Measurements from ENCODE around the gene WWOX.

Gene WWOX

DNA sequence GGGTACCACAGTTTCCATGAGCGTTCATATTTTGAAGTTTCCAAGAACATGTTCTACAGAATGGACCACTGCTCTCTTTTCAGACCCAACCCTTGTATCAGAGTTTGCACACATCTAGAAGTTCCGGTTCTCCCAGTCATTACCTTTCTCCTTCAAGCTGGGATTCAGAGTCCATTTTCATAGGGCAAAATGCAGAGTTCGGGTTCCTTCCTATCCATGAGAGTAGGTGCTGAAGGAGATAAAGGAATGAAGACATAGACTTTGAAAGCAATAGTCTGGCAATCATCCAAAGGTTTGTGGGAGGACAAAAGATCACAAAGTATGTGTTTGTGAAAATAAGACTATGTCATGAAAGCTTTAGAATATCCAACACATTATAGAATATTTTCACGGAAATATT is 801.5 kb downstream of the WWOX start:
- no peak overlapping the region for H3K27ac Mint-ChIP-seq
- peaks cover 12% of the 10 kb centered on the region for H3K4me1 Mint-ChIP-seq
- H3K4me3 Mint-ChIP-seq: no peak overlapping the region
- H3K9me3 Mint-ChIP-seq: no peaks in the 10 kb centered on the region
- H3K36me3 Mint-ChIP-seq: peaks cover 3% of the 10 kb centered on the region
- H3K27me3 Mint-ChIP-seq: no peaks in the 10 kb centered on the region

DNA sequence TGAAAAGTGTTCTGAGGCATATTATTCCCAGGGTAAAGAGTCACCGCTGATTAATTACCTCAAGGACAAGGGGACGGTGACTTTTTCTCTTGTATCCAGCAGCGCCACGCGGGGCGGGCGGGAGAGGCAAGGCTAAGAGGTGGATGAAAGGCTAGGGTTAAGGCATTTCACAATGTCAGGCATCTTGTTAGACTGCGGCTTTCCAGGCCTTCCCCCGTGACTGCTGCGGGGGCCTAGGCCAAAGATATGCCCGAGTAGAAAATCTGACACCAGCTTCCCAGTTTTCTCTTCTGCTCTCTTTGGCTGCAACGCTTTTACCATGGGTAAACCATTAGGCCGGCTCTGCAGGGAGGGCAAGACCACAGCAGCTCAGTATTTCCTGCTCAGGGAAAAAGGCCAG is 802.9 kb downstream of the WWOX start:
- Mint-ChIP-seq H3K4me1 (peaks cover 12% of the 10 kb centered on the region), H3K9me3 (no peaks in the 10 kb centered on the region), H3K27me3 (no peaks in the 10 kb centered on the region), H3K4me3 (no peak overlapping the region), H3K27ac (no peak overlapping the region), H3K36me3 (peaks cover 3% of the 10 kb centered on the region)

DNA sequence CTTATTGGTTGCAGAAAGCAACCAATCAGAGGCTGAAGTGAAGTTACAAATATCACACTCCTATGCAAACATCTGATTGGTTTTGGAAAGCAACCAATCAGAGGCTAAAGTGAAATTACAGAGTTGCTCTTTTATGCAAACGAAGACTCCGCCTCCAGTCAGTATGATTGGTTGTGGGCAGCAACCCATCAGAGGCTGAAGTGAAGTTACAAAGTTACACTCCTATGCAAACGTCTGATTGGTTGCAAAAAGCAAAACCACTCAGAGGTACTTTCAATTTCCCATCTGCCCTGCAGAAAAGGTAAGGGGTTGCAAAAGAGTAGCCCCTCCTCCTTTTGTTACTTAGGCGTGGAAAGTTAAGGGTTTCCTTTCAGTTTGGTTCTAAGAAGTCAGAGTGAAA is 803.8 kb downstream of the WWOX start:
- Mint-ChIP-seq H3K36me3 (peaks cover 3% of the 10 kb centered on the region), H3K9me3 (no peaks in the 10 kb centered on the region), H3K27me3 (no peaks in the 10 kb centered on the region), H3K4me1 (peaks cover 12% of the 10 kb centered on the region), H3K4me3 (no peak overlapping the region), H3K27ac (no peak overlapping the region)

DNA sequence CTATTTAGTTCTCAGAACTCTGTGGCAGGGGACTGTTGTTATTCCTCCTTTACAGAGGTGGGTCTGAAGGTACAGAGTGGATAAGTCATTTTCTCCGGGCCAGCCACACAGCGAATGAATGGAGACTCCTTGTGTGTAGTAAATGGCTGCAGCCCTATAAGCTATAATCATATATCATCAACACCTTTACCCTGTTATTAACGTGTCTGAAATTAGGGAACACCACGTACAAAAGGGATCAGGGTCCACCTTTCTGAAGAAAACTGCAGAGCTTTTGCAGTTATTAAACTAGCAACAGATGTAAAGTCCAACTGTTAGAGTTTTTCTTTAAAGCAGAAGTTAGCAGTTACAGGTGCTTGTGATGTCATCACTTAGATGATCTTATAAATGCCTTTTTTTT is 804.4 kb downstream of the WWOX start:
- H3K27ac Mint-ChIP-seq: no peak overlapping the region
- peaks cover 12% of the 10 kb centered on the region for H3K4me1 Mint-ChIP-seq
- no peaks in the 10 kb centered on the region for H3K9me3 Mint-ChIP-seq
- no peaks in the 10 kb centered on the region for H3K27me3 Mint-ChIP-seq
- peaks cover 2% of the 10 kb centered on the region for H3K36me3 Mint-ChIP-seq
- H3K4me3 Mint-ChIP-seq: no peak overlapping the region

DNA sequence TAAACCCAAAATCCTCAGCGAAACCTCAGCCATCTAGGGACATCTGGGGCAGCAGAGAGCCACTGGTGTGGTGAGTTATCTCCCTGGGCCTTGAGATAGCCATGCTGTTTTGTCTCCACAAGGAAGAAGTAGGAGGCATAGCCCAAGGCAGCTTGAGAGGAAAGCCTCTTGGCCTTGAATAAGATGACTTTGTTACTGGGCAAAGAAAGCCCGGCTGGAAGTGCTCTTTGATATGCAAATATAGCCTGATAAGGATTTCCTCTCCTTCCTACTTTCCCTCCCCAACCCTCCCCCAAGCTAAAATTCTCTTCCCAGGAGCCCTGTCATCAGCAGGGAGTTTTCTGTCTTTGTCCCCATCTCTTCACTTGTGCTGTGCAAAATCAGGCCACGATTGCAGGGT is 806.7 kb downstream of the WWOX start:
- Mint-ChIP-seq H3K9me3 (no peaks in the 10 kb centered on the region), H3K4me3 (no peak overlapping the region), H3K27me3 (no peaks in the 10 kb centered on the region), H3K36me3 (peaks cover 5% of the 10 kb centered on the region), H3K27ac (no peak overlapping the region), H3K4me1 (peaks cover 4% of the 10 kb centered on the region)

DNA sequence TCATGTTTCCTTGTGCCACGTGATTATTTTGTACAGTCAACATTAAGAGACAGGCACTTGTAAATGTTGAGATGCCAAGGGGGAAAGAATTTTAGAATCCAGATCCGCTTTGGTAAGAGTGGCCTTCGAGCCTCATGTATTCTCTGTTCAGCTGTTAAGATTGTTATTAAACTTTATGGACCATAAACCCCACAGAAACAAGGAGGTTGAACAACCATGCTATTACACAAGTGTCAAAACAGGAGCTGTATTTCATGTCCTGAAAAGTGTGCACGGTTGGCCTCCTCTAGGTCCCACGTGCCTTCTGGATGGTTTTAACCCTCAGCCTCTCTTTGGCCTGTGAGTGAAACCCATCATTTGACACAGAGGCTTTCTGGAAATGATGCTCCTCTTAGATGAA is 809.8 kb downstream of the WWOX start:
- Mint-ChIP-seq H3K4me1 (no peaks in the 10 kb centered on the region), H3K27me3 (no peaks in the 10 kb centered on the region), H3K9me3 (no peaks in the 10 kb centered on the region), H3K4me3 (no peak overlapping the region), H3K27ac (no peak overlapping the region), H3K36me3 (peaks cover 9% of the 10 kb centered on the region)

DNA sequence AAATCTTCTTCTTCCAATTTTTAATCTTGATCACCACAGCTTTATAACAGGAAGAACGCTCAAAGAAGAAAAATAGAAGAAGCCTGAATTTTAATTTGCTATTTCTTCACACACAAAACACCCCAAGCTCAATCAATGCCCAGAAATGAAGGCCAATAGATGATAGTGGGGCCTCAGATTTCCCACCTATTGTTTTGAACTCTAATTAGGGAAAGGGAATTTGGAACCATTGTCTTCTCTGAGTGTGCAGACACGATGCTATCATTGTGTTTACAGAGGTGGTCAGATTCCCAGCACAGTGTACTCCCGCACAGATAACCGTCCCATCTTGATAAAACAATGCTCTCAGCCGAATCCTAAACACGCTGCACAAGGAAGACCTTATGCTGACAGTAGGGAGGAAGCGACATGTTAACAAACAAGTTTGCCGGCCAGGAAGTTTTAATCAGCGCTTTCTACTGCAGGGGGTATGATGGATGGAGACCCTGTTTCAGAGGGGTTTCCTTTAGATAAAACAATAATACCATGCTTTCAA is 816.4 kb downstream of the WWOX start:
- H3K36me3 Mint-ChIP-seq: peaks cover 8% of the 10 kb centered on the region
- no peak overlapping the region for H3K27ac Mint-ChIP-seq
- H3K9me3 Mint-ChIP-seq: no peaks in the 10 kb centered on the region
- H3K4me3 Mint-ChIP-seq: no peak overlapping the region
- no peaks in the 10 kb centered on the region for H3K27me3 Mint-ChIP-seq
- H3K4me1 Mint-ChIP-seq: peaks cover 4% of the 10 kb centered on the region

DNA sequence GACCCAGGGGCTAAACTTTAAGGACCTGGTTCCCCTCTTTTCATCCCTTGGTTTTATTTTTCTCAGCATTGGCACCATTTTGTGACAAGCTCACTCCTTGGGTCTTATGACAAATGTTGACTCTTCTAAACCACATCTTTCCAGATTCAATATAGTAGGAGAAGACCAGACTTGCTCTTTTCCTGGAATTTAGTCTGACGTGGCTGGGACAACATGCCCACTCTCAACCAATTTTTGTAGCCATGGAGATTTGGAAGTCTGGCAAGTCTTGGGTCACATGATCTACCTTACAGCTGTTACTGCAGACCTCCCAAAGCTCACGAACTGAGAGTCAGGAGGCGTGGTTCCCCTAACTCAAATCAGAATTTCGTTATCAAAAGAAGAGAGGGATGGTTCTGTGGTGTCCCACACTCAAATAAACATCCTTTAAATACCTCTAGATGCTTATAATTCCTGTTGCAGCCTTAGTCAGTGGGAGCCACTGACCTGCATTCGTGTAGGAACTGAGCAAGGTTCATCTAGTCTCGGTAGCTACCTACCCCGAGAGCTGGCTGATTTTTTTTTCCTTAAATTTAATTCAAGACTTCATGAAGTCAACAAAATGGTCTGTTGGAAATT is 817.6 kb downstream of the WWOX start:
- Mint-ChIP-seq H3K27ac (no peak overlapping the region), H3K9me3 (peaks cover 6% of the 10 kb centered on the region), H3K4me1 (peaks cover 4% of the 10 kb centered on the region)

DNA sequence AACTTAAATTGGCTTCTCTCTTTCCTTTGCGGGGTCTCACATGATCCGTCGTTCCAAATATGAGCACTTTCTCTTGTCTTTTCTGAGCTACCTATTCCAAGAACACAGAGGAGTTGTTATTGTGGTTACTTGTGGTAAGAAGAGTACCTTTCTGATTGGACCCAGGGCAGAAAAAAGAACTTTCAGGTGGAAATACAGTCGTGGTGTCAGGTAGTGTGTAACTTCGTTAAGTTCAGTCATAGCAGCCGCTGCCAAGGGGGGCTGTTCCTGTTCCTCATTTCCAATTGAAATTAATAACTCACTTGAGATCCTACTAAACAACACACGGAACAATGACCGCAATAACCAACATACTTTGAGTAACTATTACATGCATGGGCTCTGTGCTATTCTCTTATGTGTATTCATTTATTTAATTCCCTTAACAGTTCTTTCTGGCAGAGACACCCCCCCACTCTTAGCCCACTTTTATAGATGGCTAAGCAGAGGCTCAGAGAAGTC is 819.4 kb downstream of the WWOX start:
- H3K9me3 Mint-ChIP-seq: peaks cover 6% of the 10 kb centered on the region

More for the DNA sequence above, 817.6 kb downstream of the WWOX start:
- Mint-ChIP-seq H3K27me3 (no peaks in the 10 kb centered on the region), H3K36me3 (peaks cover 10% of the 10 kb centered on the region), H3K4me3 (no peak overlapping the region)

DNA sequence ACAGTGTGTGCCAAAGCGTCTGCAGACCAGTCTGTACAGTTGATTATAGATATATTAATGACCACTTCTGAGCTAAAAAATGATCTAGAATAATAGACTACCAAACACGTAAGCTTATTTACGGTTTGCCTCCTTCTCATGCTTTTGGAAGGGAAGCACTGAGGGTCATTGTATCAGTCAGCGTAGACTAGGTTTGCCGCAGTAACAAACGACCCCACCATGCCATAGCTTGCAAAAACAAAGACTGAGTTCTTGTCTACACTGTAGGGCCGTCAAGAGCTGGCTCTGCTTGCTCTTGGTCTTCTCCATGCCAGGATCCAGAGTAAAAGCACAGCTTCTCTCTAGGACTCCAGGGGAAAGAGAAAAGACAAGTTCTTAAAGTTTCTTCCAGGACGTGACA is 820.4 kb downstream of the WWOX start:
- Mint-ChIP-seq H3K27ac (no peak overlapping the region), H3K36me3 (peaks cover 9% of the 10 kb centered on the region), H3K9me3 (peaks cover 6% of the 10 kb centered on the region), H3K27me3 (no peaks in the 10 kb centered on the region), H3K4me1 (peaks cover 4% of the 10 kb centered on the region), H3K4me3 (no peak overlapping the region)

More for the DNA sequence above, 819.4 kb downstream of the WWOX start:
- H3K4me1 Mint-ChIP-seq: peaks cover 4% of the 10 kb centered on the region
- no peak overlapping the region for H3K27ac Mint-ChIP-seq
- no peak overlapping the region for H3K4me3 Mint-ChIP-seq
- no peaks in the 10 kb centered on the region for H3K27me3 Mint-ChIP-seq
- H3K36me3 Mint-ChIP-seq: peaks cover 9% of the 10 kb centered on the region

DNA sequence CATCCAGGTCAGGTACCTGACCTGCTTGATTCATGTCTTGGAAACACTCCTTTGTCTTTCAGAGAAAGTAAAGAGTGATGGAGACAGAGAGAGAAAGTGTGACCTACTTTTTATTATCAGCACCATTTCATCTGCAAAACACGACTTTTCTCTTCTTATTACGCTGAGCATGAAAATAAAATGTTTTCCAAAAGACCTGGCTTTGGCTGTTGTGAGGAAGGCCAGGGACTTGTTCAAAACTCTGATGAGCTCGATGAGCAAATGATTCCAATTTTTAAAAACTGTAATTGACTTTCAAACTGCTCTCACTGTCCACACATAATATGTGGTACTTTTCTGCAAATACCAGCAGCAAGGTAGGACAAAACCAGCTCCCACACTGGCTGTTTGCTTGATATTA is 821.2 kb downstream of the WWOX start:
- Mint-ChIP-seq H3K4me1 (peaks cover 4% of the 10 kb centered on the region), H3K27ac (no peak overlapping the region), H3K27me3 (no peaks in the 10 kb centered on the region), H3K36me3 (peaks cover 9% of the 10 kb centered on the region), H3K4me3 (no peak overlapping the region), H3K9me3 (peaks cover 6% of the 10 kb centered on the region)

DNA sequence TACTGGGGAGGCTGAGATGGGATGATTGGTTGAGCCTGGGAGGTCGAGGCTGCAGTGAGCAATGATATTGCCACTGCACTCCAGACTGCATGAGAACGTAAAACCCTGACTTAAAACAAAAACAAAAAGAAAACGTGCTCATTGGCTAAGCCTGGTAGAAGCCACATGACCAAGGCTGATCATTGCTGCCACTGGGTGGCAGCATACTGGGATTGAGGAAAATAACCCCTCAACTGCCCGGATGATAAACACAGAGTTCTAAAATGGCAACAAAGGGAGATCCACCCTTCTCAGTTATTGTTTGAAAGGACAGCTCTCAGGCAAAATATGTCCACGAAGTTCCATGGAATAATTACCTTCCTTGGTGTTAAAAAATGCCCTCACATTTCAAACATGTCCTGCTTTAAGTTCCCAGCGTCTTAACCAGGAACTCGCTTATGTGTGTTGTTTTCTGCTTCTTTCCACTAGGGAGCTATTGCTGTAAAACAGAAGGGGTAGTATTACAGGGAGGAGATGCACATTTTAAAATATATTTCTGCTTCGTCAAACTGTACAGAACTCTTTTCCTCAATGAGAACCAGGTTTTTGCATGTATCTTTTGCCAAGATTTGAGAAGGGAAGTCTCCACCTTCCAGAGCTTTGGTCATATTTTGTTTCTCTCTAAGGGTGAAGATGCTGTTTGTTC is 825.8 kb downstream of the WWOX start:
- Mint-ChIP-seq H3K4me1 (no peaks in the 10 kb centered on the region), H3K9me3 (peaks cover 6% of the 10 kb centered on the region), H3K27ac (no peak overlapping the region), H3K36me3 (peaks cover 7% of the 10 kb centered on the region), H3K4me3 (no peak overlapping the region), H3K27me3 (no peaks in the 10 kb centered on the region)

DNA sequence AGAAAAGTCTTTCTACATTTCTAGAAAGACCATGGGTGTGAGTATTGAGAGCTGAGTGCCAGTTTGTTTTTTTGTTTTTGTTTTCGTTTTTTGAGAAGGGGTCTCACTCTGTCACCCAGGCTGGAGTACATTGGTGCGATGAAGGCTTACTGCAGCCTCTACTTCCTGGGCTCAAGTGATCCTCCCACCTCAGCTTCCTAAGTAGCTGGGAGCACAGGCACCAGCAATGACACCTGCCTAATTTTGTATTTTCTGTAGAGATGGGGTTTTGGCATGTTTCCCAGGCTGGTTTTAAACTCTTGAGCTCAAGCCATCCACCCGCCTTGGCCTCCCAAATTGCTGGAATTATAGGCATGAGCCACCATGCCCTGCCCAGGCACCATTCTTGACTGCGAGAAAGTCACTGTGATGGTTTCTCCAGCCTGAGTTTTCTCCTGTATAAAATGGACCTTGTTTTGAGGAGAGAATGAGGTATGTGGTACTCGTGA is 827.3 kb downstream of the WWOX start:
- no peak overlapping the region for H3K27ac Mint-ChIP-seq

DNA sequence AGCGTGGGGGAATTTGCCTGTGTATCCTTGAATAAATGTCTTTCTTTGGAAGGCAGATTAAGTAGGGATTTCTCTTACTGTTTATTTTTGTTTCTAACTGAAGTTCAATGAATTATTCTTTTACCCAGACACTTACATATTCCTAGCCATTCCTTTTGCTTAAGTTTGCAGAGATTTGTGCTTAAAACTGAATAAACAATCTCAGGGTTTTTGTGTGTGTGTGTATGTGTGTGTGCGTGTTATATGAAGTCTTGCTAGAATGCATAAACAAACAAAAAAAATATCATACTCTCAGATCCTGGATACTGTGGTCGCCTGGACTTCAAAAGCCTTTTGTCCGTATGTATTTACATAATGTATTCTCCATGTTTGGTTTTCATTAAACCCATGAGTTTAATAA is 828.3 kb downstream of the WWOX start:
- H3K27me3 Mint-ChIP-seq: no peaks in the 10 kb centered on the region
- H3K36me3 Mint-ChIP-seq: peaks cover 2% of the 10 kb centered on the region
- H3K9me3 Mint-ChIP-seq: no peaks in the 10 kb centered on the region
- H3K4me1 Mint-ChIP-seq: no peaks in the 10 kb centered on the region
- no peak overlapping the region for H3K4me3 Mint-ChIP-seq
- no peak overlapping the region for H3K27ac Mint-ChIP-seq

More for the DNA sequence above, 827.3 kb downstream of the WWOX start:
- Mint-ChIP-seq H3K4me1 (no peaks in the 10 kb centered on the region), H3K27me3 (no peaks in the 10 kb centered on the region), H3K4me3 (no peak overlapping the region), H3K36me3 (peaks cover 3% of the 10 kb centered on the region), H3K9me3 (no peaks in the 10 kb centered on the region)

DNA sequence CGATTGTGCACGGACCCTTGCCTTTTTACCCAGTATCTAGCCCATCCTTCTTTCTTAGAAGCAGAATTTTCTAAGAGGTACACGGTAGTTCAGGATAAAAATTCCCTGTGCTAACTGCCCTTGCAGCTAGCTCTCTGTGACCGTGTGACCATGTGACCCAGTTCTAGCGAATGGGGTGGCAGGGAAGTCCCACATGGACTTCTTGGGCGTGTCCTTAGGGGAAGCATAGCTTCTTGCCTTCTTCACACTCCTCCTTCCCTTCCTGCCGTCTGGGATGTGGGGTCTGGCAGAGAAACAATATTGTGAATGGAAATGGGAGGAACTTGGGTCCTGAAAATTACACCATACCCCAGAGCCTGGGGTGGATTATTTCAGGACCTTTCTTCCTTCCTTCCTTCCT is 830.4 kb downstream of the WWOX start:
- H3K27me3 Mint-ChIP-seq: no peaks in the 10 kb centered on the region
- H3K9me3 Mint-ChIP-seq: no peaks in the 10 kb centered on the region
- no peak overlapping the region for H3K4me3 Mint-ChIP-seq
- peaks cover 2% of the 10 kb centered on the region for H3K36me3 Mint-ChIP-seq
- no peaks in the 10 kb centered on the region for H3K4me1 Mint-ChIP-seq
- H3K27ac Mint-ChIP-seq: no peak overlapping the region

DNA sequence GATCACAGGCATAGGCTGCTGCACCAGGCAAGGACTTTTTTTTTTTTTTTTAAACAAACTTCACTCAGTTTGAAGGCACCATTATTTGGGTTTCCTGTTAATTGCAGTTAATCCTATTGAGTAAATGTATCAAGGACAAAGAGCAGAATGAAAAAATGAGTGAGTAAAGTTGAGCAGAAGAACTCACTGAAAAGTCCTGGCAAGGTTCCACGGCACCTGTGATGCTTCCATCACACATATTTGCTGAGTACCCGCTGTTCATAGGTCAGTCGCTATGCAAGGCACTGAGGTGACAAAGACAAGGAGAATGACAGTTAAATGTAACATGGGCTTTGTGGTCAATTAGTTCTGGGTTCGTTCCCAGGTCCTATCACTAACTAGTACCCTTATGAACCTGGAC is 831.1 kb downstream of the WWOX start:
- Mint-ChIP-seq H3K27me3 (no peaks in the 10 kb centered on the region), H3K4me1 (no peaks in the 10 kb centered on the region), H3K9me3 (no peaks in the 10 kb centered on the region), H3K4me3 (no peak overlapping the region), H3K36me3 (peaks cover 2% of the 10 kb centered on the region), H3K27ac (no peak overlapping the region)

Measured in activated naive CD4-positive, alpha-beta T cell treated with anti-CD3 and anti-CD28 coated beads, Interleukin-2, amount 50 U/mL, for 24 hours (primary cell).